NK-92 (cell line): ENCODE data around the gene RAET1E.
"Not testable (repeated sequence)": the region's sequence is repeated elsewhere in the genome, so short reads cannot be mapped to it uniquely, and the experiment has no call there.

Experiments used
- DNase-seq: peaks from one replicate; lab custom pipeline; 2025; ENCODE audit not compliant: unreplicated experiment; lab: John Stamatoyannopoulos, UW

Gene RAET1E

GRCh38 chr6:149929422-149929821 lies 31.5 kb upstream of the RAET1E start:
- DNase-seq: no peak

DNA sequence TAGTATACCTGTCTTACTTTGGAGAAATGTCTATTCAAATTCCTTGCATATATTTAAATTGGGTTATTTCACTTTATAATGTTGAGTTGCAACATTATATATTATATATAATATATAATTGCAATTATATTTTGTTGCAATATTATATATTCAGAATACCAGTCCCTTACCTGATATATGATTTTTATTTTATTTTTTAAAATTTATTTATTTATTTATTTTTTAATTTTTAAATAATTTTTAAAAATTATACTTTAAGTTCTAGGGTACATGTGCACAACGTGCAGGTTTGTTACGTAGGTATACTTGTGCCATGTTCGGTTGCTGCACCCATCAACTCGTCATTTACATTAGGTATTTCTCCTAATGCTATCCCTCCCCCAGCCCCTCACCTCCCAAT lies 29.1 kb upstream of the RAET1E start:
- not testable (repeated sequence) for DNase-seq

DNA sequence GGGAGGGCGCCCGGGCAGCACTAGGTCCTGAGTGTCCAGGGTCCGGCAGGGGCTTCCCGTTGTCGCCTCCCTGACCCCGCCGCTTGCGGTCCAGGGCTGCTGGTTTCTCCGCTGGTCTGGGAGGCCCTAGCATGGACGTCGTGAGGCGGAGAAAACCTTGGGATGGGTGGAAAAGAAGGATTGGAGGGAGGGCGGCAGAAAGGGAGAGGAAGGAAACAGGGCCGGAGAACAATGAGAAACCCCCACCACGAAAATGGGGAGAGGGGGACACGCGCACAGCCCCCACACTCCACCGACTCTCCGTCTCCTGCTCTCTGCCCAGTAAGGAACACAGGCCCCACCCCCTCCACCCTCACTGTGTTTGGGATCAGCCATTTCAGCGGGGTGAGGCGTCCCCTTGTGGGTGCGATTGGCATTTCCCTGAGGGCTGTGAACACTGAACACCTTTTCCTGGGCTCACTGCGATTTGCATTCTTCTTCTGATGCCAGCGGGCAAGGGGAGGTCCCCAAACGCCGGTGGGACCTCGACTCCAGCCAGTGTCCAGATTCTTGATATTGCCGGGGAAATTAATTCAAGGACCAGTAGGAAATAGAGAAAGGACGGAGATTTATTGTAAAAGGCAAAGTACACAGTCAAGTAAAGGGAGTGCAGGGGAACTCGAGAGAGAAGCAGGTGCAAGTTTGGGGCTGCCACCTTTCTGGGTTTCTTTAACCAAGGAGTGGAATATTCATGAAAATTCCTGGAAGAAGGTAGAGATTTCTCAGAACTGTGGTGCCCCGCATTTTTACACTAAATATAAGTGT lies 28.3 kb upstream of the RAET1E start:
- DNase-seq: no peak

DNA sequence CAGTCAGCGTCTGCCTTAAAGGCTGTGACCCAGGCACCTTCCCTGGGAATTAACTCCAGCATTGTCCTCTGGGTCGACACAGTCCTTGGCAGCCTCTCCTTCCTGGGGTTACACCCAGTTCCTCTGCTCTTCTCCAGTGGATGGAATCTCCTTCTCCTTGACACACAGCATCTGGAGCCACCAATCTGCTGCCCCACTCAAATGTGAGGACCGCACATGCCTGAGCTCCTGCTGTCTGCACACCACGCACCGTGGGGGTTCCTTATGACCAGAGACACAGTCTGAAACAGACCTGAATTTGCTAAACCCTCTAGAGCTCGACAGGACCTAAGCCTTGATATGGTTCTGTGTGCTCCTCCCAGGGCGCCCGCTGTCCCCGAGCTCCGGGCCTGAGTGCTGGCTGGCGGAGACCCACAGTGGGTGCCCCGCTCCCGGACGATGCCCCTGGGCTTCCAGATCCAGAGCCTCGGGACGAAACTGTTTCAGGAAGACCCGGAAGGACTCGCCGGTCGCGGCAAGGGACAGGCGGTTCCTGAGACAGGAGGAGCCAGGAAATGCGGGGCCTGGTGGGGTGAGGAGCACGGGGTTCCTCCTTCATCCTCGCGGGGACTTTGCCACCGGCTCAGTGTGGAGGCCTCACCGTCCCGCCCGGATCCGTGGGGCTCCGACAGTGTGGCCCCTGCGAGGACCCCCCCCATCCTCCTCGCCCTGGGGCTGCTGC lies 27.5 kb upstream of the RAET1E start:
- DNase-seq: no peak

- DNase-seq: no peak
Measured at GRCh38 chr6:149924933-149925252, 27.0 kb upstream of the RAET1E start.

GRCh38 chr6:149924206-149924932 lies 26.5 kb upstream of the RAET1E start:
- no peak for DNase-seq

DNA sequence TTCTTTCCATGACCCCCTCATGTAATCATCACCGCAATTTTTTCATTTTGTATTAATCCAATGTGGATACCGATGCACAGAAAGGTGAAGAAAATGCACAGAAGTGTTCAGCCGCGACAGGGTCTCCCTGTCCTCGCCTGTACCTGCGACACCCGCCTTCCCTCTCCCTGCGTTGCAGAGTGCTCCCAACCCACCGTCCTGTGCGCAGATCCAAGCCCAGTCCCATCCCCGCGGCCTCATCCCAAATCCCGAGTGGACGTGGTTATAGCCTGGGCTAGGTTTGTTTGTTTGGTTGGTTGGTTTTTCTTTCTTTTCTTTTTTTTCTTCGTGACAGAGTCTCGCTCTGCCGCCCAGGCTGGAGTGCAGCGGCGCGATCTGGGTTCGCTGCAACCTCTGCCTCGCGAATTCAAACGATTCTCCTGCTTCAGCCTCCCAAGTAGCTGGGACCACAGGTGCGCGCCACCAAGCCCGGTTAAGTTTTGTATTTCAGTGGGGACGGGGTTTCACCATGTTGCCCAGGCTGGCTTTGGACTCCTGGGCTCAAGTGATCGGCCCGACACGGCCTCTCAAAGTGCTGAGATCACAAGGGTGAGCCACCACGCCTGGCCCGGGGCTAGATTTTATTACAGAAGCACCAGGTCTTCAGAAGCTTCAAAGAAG lies 25.5 kb upstream of the RAET1E start:
- DNase-seq: no peak

DNA sequence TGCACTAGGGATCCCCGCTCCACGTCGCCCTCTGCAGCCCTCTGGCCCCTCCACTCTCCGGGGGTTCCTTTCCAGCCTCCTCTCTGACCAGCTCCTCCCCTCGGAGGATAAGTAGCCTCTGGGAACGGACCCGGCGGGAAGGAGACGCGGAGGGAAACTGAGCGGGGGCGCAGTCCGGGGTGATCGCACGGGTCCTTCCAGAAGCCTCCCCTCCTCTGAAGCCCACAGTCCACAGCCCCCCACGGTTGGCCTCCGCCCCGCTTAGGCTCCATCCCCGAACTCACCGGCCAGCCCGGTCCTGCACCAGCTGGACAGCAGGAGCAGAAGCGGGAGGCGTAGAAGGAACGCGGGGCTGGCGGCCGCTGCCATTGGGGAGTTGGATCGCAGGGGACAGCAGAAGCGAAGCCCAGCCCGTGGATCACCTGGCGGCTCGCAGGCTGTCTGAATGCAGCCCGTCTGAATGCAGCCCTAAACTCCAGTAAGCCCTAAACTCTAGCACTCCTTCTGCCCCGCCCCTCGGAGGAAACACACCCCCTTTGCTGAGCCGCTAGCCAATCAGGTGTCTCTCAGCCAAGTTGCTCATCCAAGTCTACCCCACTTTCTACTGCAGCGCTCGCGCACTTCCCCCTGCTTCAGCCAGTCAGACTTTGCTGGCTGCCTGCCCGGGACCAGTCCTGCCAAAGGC lies 24.9 kb upstream of the RAET1E start, which contains the start of gene RAET1G:
Gene RAET1G, minus strand, starts transcription at position 480 of the 685 bp plus-strand sequence. Its CDS starts 111 bp downstream, at position 369.
- DNase-seq: no peak

DNA sequence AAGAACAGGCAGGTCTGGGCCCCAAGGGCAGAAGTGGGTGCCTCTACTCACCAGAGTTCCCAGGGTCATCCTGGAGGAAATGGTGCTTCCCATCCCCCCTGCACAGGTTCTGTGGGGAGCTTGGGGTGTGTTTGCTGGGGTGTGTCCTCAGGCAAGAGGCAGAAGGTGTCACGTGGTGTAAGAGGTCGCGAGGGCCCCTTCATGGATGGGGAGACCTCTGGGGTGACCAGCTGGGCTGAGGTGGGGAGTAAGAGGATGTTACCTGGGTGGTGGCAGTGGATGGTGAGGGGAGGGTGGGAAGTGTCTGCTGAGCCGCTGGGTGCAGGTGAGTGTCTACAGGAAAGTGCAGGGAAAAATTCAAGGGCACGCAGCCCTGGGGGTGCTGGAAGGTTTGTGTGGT lies 24.2 kb upstream of the RAET1E start:
- DNase-seq: not testable (repeated sequence)

GRCh38 chr6:149921361-149921760 lies 23.4 kb upstream of the RAET1E start:
- DNase-seq: no peak

DNA sequence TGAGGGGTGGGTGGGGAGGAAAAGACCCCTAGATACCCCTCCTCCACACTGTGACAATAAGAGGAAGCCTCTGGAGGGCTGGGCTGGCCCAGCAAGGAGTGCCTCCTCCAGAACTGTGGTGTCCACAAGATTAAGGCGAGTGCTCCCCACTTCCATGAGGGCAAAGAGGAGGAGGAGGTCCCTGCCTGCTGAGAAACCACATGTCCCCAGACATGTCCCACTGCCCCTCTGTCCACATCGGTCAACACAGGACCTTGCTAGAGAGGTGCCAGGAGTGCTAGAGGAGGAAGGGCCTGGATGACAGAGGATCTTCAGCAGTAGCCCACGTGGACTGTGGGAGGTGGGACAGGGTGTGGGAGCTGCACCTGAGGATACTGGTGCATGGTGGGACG lies 21.9 kb upstream of the RAET1E start:
- no peak for DNase-seq

GRCh38 chr6:149919126-149919833 lies 21.4 kb upstream of the RAET1E start:
- DNase-seq: not testable (repeated sequence)

DNA sequence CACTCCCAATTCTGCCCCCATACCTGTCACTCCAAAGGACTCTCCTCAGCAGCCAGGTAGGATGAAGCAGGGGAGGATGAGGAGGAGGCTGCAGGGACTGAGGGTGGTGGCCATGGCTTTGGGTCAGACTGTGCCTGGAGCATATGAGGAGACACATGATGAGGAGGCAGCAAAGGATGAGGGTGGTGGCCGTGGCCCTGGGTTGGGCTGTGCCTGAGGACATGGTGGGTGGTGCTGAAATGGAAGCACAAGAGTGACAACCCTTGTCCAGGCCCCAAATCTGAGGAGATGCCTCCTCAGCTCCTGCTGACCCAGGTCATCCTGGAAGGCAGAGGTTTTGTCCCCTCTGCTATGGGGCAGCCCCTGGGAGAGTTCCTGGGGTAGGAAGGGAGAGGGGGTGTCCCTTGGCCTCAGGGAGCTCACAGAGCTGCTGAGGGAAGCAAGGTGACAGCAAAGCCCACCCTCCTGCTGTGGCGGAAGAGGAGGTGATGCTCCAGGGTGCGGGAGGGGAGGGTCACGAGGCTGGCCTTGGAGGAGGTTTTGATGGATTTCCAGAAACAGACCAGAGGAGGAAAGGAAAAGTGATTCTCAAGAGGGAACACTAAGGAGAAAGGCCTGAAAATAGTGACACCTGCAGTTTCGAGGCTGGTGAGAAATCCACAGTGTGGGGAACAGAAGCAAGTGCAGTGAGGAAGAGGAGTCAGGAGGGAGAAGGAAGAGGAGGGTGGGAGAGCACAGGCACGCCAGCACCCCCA lies 20.4 kb upstream of the RAET1E start:
- DNase-seq: no peak

- DNase-seq: no peak
Measured at GRCh38 chr6:149917679-149918078, 19.8 kb upstream of the RAET1E start.

GRCh38 chr6:149915970-149916865 lies 18.3 kb upstream of the RAET1E start:
- no peak for DNase-seq

DNA sequence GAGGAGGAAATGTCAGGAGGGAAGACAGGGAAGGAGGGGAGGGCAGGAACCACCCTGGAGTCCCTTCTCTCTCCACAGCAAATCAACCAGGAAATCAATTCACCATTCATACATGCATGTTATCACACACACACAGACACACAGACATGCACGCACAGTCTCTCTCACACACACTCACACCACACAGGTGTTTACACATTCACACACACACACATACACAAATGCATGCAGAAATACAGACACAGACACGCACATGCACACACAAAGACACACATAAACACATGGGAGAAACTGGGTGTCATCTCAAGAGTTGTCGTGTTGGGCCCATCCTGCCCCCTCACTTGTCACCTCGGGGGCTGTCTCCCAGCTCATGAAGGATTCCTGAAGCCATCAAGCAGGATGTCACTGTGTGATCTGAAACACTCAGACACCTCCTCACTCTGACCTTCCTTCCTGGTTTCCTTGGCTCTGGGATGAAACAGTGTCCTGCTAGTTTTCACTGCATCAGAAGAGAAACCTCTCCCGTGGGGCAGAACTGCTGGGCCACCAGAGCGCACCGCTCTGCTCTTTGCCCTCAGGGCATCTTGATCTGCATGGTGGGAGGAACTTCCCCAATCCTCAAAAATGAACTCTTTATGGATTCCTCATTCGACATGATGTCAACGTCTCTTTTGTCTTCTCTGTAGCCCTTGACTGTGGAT lies 15.8 kb upstream of the RAET1E start:
- DNase-seq: no peak

- no peak for DNase-seq
Measured at GRCh38 chr6:149913085-149913484, 15.2 kb upstream of the RAET1E start.

GRCh38 chr6:149912680-149913079 lies 14.8 kb upstream of the RAET1E start:
- DNase-seq: not testable (repeated sequence)
